HG03097 (cell line): Measurements from ENCODE around the gene MUC2.

Experiments used
- ATAC-seq: cut with Tn5 transposase; IDR thresholded peaks from one replicate; pipeline ENCODE4 v1.9.1; 2021; ENCODE audit not compliant: unreplicated experiment, low FRiP score

The MUC2 gene

GRCh38 chr11:1074244-1075221 lies at the start of gene MUC2:
MUC2 (plus strand) TSS chr11:1074874.
- ATAC-seq, result no peak

- no peak for ATAC-seq
Measured at GRCh38 chr11:1025410-1026162, 49.1 kb upstream of the MUC2 start.

DNA sequence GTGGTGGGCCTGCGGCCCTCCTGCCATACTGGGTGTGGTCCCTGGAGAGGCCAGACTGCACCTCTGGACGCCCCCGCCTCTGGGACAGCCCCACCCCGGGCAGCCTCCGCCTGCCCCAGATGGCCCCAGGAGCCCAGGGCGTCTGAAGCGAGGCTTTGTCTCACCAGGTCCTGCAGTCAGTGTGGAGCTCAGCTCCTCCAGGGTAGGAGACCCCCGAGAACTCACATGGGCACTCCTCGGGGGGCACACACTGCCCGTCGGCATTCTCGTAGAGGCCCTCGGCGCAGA lies 48.6 kb upstream of the MUC2 start:
- no peak for ATAC-seq

GRCh38 chr11:1026641-1027482 lies 47.8 kb upstream of the MUC2 start:
- no peak for ATAC-seq

GRCh38 chr11:1027483-1028290 lies 47.0 kb upstream of the MUC2 start:
- ATAC-seq, result no peak

DNA sequence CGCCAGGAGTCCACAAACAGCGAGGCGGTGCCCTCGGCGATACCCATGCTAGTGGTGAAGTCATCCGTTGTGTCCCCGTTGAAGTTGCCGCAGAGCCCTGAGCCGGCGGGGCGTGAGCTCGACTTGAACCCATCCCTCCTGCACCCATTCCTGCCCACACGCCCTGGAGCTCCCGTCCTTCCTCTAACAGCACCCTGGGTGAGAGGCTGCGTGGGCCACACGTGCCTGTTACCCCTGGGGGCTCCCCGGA lies 46.5 kb upstream of the MUC2 start:
- no peak for ATAC-seq

DNA sequence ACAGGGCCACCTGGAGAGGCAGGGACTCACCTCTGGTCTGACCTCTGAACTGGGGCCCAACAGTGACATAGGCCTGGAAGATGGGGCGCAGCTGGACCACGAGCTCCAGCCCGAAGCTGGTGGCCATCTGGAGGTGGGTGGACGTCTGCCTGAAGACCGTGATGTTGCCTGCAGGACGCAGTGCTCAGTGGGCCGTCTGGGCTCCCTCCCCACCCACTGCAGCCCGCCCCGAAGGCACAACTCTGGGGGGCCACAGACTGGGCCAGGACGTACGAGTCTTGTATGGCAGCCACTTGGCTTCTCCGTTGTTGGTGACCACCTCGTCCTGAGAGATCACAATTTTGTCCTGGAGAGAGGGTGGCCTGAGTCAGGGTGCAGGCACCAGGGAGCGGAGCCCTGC lies 46.1 kb upstream of the MUC2 start:
- no peak for ATAC-seq

DNA sequence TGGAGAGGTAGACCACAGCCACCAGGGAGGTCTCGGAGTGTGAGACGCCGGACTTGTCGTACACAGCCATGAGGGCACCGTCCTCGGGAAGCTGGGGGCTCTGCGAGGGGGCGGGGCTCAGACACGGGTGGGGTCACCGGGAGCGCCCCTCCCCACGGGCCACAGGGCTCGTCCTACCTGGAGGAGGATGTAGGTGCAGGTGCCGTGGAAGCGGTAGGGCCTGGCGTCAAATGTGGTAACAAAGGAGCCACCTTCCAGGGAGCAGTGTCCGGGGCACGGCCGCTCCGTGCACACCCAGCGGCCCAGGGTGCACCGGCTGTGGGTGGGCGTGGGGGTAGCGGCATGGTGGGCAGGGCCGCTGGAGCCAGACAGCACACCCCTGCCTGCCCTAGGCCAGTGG lies 45.6 kb upstream of the MUC2 start:
- no peak for ATAC-seq

GRCh38 chr11:1029654-1030053 lies 45.0 kb upstream of the MUC2 start:
- no peak for ATAC-seq

GRCh38 chr11:1030086-1030485 lies 44.6 kb upstream of the MUC2 start:
- ATAC-seq, result no peak

DNA sequence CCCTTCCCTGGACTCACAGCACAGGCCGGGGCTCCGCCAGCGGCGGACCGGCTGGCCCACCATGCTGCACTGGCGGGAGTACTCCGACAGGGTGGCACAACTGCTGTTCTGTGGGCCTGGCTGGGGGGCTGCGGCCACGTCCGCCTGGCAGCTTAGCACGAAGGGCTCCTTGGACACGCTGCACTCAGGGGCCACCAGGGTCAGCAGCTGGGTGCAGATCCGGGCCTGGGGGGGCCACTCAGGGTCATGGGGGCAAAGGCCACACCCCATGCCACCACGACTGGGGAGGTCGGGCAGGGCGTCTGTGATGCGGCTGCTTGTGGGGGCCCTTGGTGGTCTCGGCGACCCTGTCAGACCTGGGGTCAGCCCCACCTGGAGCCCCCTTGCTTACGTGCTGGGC lies 44.1 kb upstream of the MUC2 start:
- no peak for ATAC-seq

GRCh38 chr11:1031121-1031899 lies 43.4 kb upstream of the MUC2 start:
- no peak for ATAC-seq

DNA sequence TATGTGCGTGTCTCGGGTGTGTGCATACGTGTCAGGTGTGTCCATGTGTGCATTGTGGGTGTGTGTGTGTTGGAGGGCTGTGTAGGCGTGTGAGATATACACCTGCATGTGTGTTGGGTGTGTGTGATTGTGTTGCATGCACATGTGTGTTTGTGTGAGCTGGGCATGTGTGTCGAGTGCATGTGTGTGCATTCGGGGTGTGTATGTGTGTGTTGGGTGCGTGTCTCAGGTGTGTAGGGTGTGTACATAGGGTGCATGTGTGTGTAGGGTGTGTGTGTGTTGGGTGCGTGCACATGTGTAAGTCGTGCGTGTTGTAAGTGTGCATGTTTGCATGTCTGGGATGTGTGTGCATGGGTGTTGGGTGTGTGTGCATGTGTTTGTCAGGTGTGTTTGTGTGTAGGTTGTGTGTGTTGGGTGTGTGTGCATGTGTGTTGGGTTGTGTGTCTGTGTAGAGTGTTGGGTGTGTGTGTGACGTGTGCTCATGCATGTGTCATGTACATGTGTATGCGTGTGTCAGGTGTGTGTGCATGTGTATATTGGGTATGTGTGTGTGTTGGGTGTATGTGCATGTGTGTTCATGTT lies 42.3 kb upstream of the MUC2 start:
- no peak for ATAC-seq

DNA sequence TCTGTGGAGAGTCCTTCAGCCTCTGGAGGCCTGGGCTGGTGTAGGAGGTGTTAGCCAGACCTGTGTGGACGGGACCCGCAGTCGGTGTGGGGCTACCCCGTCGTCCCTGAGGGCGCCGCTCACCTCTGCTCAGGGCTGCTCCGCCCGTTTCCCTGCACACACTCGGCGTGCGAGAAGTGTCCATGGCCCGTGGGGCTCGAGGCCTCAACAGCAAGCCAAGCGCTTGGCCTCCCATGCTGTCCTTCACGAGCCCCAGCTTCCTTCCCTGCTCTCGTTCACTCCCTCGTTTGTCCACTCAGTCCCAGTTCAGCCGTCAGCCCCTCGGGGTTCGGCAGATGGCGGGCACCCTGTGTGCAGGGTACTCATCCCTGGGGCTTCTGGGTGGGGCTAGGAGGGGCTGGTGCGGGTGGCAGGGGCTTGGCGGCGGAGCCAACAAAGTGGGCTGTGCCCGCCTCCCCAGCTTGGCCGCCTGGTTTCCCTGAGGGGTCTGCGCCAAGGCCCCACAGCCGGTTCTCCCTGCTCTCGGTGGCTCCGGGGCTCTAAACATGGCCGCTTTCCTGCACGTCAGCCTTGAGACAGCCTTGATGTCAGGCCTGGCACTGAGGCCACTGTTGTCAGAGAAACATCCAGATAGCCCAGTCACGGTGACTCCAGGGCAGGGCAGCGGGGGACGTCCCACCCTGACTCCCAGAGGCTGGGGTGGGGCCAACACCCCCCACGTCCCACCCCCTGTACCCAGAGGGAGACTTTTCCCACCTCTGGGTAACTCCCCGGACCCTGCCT lies 41.5 kb upstream of the MUC2 start:
- no peak for ATAC-seq

GRCh38 chr11:1034001-1034400 lies 40.7 kb upstream of the MUC2 start:
- ATAC-seq, result no peak

DNA sequence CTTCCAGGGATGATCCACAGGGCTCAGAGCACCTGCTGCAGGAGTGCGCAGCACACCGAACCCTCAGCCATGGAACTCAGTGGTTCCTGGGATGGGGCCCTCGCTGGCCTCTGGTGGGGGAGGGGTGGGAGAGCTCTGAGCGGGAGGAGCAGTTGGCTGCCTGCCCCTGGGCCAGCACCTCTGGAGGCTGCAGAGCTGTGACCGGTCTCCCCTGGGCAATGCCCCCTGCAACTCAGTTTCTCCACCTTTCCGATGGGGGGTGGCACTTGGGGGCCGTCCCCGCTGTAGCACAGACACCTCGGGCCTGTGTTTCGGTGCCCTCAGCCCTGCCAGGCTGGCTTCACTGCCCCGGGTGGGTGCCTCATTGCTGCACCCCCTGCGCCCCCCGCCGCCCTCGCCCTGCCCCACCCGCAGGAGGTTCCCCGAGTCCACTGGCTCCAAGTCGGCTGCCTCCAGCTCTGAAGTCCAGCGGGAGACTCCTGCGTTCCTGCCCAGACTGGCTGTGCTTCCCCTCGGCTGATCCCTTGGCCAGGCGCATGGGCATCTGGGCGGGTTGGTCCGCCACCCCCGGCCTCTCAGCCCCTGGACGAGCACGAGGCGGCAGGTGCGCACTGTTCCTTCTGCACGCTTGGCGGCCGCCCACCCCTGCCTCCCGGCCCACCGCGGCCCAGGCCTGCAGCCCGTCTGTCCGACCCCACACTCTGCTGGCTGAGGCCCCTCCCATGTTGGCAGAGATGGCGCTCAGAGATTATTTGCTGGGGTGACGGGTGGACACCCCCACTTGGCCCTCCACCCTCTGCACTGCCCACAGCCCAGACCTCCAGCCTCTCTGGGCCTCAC lies 40.0 kb upstream of the MUC2 start:
- ATAC-seq, result no peak

- ATAC-seq, result no peak
Measured at GRCh38 chr11:1035577-1036283, 38.9 kb upstream of the MUC2 start.
